Renal cortex interstitium (tissue), 11 donors: ENCODE data around the gene PRIMA1. TPM values are rescaled to one million over a fixed set of nuclear protein-coding genes. Genes with fewer than 3 reads are reported as not detected.

ENCODE experiments used
- DNase-seq, 11 donors: peaks; one replicate each; pipeline ENCODE4 v3.0.0-alpha.2; 2013; ENCODE audit warnings: low read depth in 9 of 11, low spot score in 4 of 11; ENCODE audit errors: extremely low read depth in 1 of 11
- polyA plus RNA-seq, 3 donors: library from polyadenylated mRNA; unstranded; fragments of 120-200 nt; gene quantifications; one replicate each; pipeline ENCODE4 v1.2.1, GENCODE V29; 2013; ENCODE audit not compliant: insufficient read length in 3 of 3

PRIMA1 gene
- polyA plus RNA-seq, 3 donors = 1.00 to 1.4 (median 1.1) TPM

DNA sequence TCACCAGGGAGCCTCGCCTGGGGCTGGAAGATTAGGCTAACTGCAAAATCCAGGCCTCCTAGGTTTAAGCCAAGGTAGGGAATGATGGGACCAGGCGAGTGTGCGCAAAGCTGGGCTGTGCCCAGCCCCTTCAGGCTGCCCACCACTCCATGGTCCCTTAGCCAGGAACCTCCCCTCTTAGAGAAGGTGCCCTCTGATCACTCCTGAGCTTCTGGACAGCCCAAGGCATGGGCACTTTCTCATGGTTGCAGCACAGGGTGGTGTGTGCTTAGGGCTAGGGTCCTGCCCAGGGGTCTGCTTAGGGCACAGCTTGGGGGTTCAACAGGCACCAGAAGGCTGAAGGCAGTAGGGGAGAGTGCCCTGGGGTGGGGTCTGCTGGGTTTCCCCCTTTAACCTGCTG is 69.0 kb downstream of the PRIMA1 start:
- no peak for DNase-seq

DNA sequence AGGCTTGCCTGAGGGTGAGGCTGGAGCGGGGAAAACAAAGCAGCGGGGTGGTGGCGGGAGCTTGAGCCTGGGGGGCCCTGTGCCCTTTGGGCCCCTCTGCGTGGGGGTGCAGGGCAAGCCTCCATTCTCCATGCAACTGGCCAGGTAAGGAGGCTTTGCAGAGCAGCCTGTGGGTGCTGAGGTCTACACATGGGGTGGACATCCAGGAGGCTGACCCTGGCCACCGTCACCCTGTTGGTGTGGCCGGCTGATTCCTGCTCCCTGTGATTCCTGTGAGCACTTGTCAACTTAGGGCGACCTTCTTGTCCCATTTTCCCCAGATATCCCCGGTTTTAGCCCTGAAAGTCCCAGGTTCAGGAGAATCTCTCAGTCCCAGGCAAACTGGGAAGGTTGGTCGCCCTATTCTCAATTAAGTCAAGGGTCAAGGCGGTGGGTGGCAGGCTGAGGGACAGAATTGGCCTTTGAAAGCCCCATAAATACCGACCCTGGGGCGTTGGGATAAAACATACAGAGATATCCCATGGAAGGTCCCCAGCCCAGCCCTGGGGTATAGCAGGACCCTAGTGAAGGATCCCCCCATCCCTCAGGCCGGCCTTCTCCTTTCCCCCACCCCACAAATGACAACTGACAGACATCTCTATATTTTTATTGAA is 70.5 kb downstream of the PRIMA1 start:
- no peak for DNase-seq

DNA sequence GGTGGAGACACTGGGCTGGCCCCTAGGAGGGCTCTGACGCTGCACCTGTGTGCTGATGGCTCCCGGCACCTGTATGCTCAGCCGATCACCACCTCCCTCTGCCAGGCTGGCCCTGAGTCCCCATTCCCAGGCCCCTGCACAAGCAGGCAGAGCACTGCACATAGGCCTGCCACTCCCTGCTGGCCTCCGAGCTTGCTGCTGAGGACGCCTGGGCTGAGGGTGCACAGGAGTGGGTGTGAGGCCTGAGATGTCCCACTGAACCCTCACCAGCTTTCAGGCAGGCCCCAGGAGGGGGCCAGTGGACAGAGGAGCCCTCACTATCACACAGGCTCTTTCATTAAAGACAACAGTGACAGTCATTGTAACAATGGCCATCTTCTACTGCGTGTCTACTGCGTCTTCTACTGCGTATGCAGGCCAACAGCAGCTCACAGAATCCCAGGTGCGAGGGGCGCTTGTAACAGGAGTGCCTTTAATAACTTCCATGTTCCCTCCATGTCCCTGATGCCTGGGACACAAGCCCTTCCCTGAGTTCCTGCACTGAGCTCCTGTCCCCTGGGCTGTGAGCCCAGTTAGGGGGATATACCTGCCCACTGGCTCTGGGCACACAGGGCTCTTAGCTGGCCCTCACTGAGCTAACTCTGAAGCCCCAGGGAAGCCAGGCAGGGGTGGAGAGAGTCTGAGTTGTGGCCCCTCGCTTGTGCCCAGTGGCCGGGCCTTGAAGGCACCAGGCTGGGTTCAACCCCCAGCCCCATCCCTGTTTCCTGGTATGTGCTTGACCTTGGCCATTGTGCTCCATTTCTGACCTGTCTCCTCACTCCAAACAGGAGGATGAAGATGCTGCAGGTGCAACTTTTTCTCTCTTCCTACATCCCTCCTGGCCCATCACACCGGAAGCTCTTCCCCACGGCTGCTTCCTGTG is 71.3 kb downstream of the PRIMA1 start:
- no peak for DNase-seq

DNA sequence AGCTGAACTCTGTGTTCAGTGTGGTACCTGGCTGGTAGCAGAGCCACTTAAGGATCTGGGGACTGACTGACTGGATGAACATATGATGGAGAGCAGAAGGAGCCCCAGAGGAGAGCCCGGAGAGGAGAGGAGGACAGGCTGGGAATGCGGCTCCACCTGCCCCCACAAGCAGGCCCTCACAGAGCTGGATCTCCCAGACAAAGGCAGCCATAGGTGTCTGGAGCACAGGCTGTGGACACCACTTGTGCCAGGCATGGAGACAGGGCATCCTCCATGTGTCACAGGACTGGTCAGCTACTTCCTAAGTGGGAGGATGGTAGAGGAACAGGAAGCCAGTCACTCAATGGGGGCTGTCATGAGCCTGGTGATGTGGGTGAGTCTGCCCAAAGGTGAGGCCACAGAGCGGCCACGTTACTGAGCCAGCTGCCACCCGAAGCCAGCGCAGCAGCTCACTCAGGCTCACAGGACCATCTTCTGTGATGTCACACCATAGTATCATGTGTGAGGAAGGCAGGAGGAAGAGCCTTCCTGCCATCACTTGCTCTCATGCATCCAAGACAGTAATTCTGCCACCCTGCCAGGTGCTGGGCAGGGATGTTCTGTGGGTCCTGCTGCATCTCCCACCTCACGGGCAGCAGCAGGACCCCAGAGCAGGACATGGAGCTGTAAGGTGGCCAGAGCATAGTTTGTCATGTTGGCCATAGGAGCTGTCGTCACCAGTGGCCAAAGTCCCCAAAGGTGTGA is 72.1 kb downstream of the PRIMA1 start:
- no peak for DNase-seq

DNA sequence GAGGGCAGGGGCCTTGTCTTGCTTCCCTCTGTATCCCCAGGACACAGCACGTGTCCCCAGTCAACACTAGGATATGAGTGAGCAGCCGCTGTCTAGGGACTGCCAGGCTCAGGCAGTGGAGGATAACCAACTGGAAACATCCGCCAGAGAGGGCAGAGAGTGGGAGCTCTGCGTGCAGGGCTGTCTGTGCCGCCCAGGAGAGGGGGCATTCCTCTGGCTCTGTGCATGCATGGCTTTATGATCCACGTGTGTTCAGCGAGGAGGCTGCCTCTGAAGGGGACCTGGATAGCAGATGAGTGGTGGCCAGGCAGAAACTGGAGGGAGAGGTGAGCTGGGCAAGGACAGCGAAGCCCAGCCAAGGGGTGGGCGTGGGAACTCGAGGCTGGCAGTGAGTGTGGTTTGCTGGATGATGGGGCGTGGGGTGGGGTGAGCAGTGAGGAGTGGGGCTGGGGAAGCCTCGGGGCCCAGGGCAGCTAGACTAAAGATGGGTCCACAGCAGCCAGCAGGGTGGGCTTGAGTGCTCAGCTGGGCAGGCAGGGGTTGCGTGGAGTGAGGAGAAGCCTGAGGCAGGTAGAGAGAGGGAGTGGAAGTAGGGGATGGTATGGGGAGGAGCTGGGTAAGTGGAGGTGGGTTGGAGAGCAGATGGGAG is 72.9 kb downstream of the PRIMA1 start:
- DNase-seq = no peak

DNA sequence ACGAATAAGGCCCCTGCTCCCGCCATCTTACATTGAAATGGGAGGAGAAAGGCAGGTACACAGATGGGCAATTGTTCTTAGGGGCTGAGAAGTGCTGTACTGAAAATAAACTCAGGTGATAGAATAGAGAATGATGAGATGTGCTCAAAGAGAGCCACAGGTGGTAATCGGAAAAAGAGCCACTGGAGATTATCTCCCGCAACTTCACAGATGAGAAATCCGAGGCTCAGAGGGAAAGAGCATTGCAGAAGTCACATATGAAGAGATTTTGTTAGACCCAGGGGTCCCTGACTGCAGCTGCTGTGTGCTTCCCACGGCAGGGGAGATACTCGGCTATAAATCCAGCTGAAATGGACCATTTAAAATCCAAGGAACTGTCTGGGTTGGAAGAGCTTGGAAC is 73.7 kb downstream of the PRIMA1 start:
- no peak for DNase-seq

DNA sequence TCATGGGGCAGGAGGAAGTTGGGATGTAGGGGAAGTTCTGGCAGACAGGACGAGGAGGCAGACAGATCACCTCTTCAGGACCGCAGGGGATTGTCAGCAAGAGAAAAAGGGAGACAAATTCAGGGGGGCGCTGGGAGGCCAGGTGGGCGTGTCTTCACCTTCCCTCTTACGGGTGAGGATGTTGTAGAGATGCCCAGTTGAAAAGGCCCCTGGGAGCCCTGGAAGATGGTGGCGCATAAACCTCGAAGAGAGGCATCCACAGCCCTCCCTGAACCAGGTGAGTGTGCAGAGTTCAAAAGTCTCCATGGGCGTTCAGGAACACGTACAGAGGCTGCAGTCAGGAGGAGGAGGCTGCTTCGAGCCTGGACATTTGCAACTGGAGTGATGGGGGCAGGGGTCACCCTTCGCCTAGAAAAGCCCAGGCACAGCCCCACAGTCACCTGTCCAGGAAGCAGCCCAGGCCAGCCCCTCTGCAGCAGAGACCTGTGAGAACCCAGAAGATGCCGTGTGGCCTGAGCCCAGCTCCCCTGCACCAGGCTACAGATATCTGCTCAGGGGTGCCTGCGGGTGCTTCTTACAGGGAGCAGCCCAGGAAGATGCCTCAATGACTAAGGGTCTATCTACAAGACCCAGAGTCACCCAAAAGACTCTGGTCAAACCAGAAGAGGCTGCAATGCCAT is 74.4 kb downstream of the PRIMA1 start:
- DNase-seq = no peak

DNA sequence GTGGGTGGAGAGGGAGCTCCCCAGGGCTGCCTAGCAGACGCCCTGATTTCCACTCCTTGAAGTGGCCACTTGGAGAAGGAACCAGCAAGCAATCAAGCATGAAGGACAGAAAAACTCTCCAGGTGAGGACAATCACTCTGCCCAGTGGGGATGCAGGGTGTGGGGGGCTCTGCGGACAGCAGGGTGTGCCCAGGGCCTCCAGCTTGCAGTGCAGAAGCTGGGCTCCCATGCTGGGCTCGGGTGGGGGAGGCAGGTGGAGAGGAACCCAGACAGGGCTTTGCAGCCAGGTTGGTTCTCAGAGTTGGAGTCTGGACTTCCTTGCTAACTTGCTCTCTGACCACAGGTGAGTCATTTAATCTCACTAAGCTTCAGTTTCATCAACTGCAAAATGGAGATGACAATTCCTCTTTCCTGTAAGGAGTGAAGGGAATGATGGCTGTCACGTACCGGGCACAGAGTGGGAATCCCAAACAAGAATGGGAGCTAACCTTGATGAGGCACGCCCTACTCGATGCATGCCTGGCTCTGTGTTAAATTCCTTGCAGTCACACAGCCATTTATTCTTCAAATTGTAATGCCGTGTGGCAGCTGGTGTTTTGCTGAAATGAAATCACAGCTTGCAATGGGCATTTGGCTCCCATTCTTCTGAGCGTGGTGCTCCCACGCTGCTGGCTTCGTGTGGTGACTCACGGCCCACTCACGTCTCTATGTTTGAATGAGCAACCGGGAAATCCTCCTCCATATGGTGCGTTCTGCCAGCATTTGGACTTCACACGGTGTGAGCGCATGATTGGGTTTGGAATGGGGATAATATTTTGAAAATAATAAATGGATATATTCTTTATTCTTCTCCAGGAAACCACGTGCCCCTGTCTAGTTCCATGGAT is 75.2 kb downstream of the PRIMA1 start:
- DNase-seq = no peak

DNA sequence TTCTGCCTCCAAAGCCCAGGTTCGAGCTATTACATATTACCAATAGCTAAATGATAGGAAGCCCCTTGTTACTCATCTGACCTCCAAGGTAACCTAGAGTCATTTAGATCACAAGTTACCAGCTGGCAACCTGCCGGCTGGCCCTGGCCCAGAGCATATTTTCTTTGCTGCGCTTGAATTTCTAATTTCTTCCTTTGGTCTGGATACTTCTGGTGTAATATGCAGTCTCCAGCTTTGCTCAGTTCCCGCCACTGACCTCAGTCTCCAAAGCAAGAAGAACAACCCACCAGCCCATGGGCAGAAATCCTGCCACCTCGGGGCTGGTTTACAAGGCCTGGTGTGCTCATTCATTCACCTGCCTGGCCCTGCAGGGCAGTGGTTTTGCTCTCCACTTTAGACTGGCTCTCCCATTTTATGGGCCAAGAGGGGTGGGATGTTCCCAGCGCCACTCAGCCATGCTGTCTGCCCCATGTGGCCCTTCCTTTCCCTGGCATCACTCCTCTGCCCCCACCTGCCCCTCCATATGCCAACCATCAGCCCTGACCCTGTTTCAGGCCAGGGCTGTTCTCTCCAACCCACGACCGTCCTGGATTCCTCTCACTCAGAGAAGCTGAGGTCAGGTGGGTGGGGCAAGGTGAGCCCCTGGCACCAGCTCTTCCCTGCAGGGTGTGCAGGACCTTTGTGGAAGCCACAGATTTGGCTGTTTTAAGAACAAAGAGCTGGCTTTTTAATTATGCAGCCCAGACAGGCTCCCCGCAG is 76.0 kb downstream of the PRIMA1 start:
- no peak for DNase-seq

DNA sequence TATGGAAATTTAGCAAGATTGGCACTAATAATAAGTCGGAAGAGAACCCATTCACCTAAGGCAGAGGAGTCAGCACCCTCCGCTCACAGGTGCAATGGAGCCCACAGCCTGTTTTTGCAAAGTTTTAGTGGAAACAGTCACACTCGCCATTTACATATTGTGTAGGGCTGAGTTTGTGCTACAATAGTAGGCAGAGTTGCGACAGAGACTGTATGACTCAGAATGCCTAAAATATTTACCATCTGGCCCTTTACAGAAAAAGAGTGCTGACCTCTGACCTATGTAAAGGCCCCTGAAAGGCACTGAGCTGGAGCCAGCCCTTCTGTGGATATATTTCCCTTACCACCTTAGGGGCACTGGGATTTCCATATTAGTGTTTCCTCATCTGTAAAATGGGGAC is 79.0 kb downstream of the PRIMA1 start:
- DNase-seq = no peak

DNA sequence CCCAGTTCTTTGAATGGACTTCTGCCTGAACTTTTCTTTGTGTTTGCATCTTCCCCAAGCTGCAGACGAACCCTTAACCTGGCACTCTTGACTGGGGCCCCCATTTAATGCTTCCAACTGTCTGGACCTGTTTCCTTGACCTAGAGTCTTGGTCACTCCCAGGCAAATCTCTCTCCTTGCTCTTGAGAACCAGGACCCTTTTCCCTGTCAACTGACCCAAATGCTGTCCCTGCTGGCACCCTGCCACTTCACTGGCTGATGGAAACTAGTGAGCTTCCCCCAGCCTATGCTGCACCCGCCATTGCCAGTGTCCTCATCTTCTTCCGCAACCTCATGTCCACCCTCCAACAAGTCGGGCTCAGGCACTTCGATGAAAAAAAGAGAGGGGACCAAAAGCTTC is 79.5 kb downstream of the PRIMA1 start:
- DNase-seq = no peak

DNA sequence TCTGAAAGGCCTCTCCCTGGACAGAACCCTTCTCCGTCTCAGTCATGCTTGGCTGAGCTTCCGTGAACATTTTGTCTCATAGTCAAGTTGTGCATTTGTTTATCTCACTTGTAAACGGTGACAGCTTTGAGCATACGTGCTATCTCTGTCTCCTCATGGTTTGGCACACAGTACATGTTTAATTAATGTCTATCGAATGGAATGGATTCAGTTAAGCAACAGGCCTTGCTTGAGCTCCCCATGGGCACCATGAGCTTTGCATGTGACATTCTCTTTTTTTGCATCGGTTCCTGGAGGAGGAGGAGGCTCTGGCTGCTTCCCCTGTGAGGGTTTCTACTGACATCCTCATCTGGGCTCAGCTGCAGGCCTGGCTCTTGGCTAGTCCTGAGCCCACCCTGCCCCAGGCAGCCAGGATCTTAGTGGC is 80.0 kb downstream of the PRIMA1 start:
- no peak for DNase-seq

DNA sequence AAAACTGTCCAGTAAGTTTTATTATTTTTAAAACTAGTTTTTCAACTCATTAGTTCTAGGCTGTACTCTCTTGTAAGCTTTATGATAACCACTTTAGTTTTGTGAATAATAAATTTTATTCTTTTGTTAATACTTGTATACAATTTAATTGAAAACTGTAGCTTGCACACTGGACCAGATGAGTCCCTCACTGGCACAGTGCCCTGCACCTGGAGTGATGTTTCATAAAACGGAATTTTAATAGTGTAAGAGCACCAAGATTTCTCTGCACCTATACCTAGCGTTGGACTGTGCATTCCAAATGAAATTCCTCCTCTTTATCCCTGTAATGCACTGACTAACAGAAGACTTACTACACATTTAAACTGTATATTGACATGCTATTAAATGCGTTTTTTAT is 80.8 kb downstream of the PRIMA1 start:
- no peak for DNase-seq

DNA sequence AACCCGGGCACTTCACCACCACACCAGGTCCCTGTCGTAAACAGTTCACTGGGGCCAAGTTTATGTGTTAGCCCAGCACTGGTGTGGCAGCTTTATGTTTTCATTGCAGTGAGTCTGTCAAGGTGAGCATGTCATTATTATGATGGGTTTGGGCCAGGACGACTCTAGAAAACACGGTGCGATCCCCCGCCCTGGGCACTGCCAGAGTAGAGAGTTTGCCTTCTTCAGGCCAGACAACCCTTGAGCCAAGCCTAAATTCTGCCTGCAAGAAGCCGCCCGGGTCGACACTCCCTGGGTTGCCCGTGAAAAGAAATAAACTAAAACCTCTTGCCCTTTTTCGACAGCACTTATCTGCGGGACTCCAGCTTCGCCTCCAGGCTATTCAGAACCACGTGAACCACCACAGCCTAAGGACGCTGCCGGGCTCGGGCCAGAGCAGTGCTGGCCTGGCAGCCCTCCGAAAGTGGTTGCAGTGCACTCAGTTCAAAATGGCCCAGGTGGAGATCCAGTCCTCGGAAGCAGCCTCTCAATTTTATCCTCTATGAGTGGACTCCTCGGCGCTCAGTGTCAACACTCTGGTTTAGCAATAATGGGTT is 81.8 kb downstream of the PRIMA1 start:
- DNase-seq = no peak

DNA sequence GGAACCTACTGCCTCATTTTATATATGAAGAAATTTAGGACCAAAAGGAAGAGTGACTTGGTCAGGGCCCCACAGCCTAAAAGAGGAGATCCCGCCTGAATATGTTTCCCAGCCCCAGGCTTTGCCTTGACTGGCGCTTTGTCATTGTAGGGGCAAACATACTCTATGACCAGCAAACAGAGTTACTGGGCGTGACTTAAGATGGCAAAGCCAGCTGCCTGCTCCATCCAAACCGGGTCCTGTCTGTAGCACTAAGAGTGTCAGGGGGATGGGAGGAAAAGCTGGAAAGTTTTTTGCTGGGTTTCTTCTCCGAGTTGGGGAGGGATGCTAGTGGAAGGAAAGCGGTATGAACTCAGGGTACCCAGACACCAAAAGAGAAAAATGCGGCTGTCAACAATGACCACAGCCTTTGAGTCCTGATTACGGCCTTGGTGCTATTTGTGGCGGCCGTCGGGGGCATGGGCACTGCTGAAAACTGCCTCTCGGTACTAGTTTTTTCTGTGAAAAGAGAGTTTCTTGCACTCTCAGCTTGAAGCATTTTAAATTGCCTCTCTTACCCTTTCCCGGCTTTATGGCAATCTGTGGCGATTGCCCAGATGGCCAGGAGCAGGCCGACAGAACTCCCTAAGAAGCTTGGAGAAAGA is 82.7 kb downstream of the PRIMA1 start:
- DNase-seq = no peak

DNA sequence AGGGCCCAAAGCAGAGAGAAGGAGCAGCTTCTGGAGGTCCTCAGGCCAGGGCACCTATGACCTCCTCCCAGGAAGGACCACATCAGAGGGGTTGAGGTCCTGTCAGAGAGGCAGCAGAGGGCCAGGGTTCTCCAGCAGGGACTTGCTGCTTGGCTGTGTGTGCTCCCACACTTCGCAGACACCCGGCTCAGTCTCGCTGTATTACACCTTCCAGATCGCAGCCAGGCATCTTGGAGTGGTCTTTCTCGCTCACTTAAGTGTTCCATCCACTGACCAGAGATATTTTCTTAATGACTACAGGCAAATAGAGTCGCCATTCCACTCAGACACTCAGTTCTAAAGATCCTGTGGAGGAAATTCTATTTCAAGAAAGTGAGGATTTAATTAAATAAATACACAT is 84.3 kb downstream of the PRIMA1 start:
- DNase-seq = no peak
